Trophoblast cell (in vitro differentiated cells and primary cell): ENCODE data around the gene FCGR1A.
A peak's percentile ranks its signal among the peaks of the same experiment; 100 is the strongest.
"Not testable (repeated sequence)": the region's sequence is repeated elsewhere in the genome, so short reads cannot be mapped to it uniquely, and the experiment has no call there.

Experiments used
- DNase-seq, 2 donors: peaks; one replicate each; pipeline ENCODE4 v3.0.0-alpha.2; 2016
- H2AFZ ChIP-seq: 2 replicates; pipeline ENCODE4 v1.6.1; 2013; ENCODE audit warnings: low read length, moderate library complexity, mild to moderate bottlenecking; ENCODE audit not compliant: insufficient read depth, poor library complexity
- H2AK5ac ChIP-seq: 2 replicates; pipeline ENCODE4 v1.6.1; 2013; ENCODE audit warnings: mild to moderate bottlenecking, low read length
- H2BK120ac ChIP-seq: 2 replicates; pipeline ENCODE4 v1.6.1; 2013; ENCODE audit warnings: low read length, mild to moderate bottlenecking, moderate library complexity; ENCODE audit not compliant: insufficient read depth, poor library complexity
- H2BK12ac ChIP-seq: 2 replicates; pipeline ENCODE4 v1.6.1; 2013; ENCODE audit warnings: mild to moderate bottlenecking, low read length, moderate library complexity
- H2BK5ac ChIP-seq: 2 replicates; pipeline ENCODE4 v1.6.1; 2013; ENCODE audit warnings: low read length, low read depth, moderate library complexity, mild to moderate bottlenecking; ENCODE audit not compliant: poor library complexity
- H3K14ac ChIP-seq: 2 replicates; pipeline ENCODE4 v1.6.1; 2013; ENCODE audit warnings: mild to moderate bottlenecking, low read length
- H3K18ac ChIP-seq: 2 replicates; pipeline ENCODE4 v1.6.1; 2013; ENCODE audit warnings: mild to moderate bottlenecking, low read length
- H3K23ac ChIP-seq: 2 replicates; pipeline ENCODE4 v1.6.1; 2013; ENCODE audit warnings: low read length
- H3K27ac ChIP-seq: 2 replicates; pipeline ENCODE4 v1.5.1; 2013; ENCODE audit warnings: low read depth, mild to moderate bottlenecking, inconsistent platforms, low read length, moderate library complexity
- H3K27me3 ChIP-seq: 2 replicates; pipeline ENCODE4 v1.6.1; 2013; ENCODE audit warnings: inconsistent platforms, mild to moderate bottlenecking, low read length, moderate library complexity; ENCODE audit not compliant: insufficient read depth
- H3K36me3 ChIP-seq, 2 experiments: 1 replicate in 1 of 2; 2 replicates in 1 of 2; pipeline ENCODE4 v1.6.1; 2013; ENCODE audit warnings: low read length in 2 of 2, mild to moderate bottlenecking in 2 of 2, moderate library complexity in 1 of 2; ENCODE audit not compliant: insufficient read depth in 2 of 2, control insufficient read depth in 1 of 2
- H3K4ac ChIP-seq: 2 replicates; pipeline ENCODE4 v1.6.1; 2013; ENCODE audit warnings: low read depth, mild to moderate bottlenecking, low read length, moderate library complexity
- H3K4me1 ChIP-seq, 2 experiments: 1 replicate in 1 of 2; 2 replicates in 1 of 2; pipeline ENCODE4 v1.6.1; 2013; ENCODE audit warnings: low read length in 2 of 2, mild to moderate bottlenecking in 2 of 2, moderate library complexity in 1 of 2; ENCODE audit not compliant: insufficient read depth in 2 of 2, control insufficient read depth in 1 of 2
- H3K4me2 ChIP-seq: 2 replicates; pipeline ENCODE4 v1.6.1; 2013; ENCODE audit warnings: inconsistent platforms, mild to moderate bottlenecking, low read length, moderate library complexity
- H3K4me3 ChIP-seq: 2 replicates; pipeline ENCODE4 v1.5.1; 2013; ENCODE audit warnings: mild to moderate bottlenecking, low read depth, low read length, inconsistent platforms
- H3K79me1 ChIP-seq: one replicate; pipeline ENCODE4 v1.6.1; 2013; ENCODE audit warnings: low read length
- H3K79me2 ChIP-seq: 2 replicates; pipeline ENCODE4 v1.6.1; 2013; ENCODE audit warnings: low read length, mild to moderate bottlenecking; ENCODE audit not compliant: control insufficient read depth, insufficient read depth, poor library complexity
- H3K9ac ChIP-seq: 2 replicates; pipeline ENCODE4 v1.6.1; 2013; ENCODE audit warnings: mild to moderate bottlenecking, low read length
- H3K9me3 ChIP-seq: 2 replicates; pipeline ENCODE4 v1.6.1; 2013; ENCODE audit warnings: low read depth, mild to moderate bottlenecking, control low read depth, inconsistent platforms, low read length; ENCODE audit not compliant: insufficient read depth
- H4K12ac ChIP-seq: 2 replicates; pipeline ENCODE4 v1.6.1; 2013; ENCODE audit warnings: low read depth, mild to moderate bottlenecking, low read length, moderate library complexity
- H4K8ac ChIP-seq: 2 replicates; pipeline ENCODE4 v1.6.1; 2013; ENCODE audit warnings: low read depth, mild to moderate bottlenecking, low read length, moderate library complexity
- H4K91ac ChIP-seq: one replicate; pipeline ENCODE4 v1.6.1; 2013; ENCODE audit warnings: low read depth, mild to moderate bottlenecking, low read length, moderate library complexity
- WGBS: extraction: QIAGEN DNeasy Blood & Tissue Kit; methylation state at CpG from one replicate; pipeline ENCODE4 v1.1.7; 2013; ENCODE audit warnings: missing lambda C conversion rate; ENCODE audit not compliant: insufficient read length, insufficient coverage; ENCODE audit errors: extremely low coverage; 5-methylcytosine and 5-hydroxymethylcytosine counted together

The FCGR1A gene

GRCh38 chr1:149770661-149771060 is 11.8 kb upstream of the FCGR1A start:
- not testable (repeated sequence) for H2BK120ac ChIP-seq, H3K9ac ChIP-seq, H2AK5ac ChIP-seq, H3K27ac ChIP-seq, H3K79me2 ChIP-seq, H3K79me1 ChIP-seq, DNase-seq, H4K91ac ChIP-seq, H3K4ac ChIP-seq, H3K9me3 ChIP-seq, H3K23ac ChIP-seq, H2BK5ac ChIP-seq, H3K4me2 ChIP-seq, H2AFZ ChIP-seq, H3K14ac ChIP-seq, H3K4me3 ChIP-seq, H3K4me1 ChIP-seq, H4K12ac ChIP-seq, H2BK12ac ChIP-seq, H4K8ac ChIP-seq, H3K27me3 ChIP-seq, H3K36me3 ChIP-seq, H3K18ac ChIP-seq
- WGBS: no CpG with 5 or more reads among the region's 4 CpGs

DNA sequence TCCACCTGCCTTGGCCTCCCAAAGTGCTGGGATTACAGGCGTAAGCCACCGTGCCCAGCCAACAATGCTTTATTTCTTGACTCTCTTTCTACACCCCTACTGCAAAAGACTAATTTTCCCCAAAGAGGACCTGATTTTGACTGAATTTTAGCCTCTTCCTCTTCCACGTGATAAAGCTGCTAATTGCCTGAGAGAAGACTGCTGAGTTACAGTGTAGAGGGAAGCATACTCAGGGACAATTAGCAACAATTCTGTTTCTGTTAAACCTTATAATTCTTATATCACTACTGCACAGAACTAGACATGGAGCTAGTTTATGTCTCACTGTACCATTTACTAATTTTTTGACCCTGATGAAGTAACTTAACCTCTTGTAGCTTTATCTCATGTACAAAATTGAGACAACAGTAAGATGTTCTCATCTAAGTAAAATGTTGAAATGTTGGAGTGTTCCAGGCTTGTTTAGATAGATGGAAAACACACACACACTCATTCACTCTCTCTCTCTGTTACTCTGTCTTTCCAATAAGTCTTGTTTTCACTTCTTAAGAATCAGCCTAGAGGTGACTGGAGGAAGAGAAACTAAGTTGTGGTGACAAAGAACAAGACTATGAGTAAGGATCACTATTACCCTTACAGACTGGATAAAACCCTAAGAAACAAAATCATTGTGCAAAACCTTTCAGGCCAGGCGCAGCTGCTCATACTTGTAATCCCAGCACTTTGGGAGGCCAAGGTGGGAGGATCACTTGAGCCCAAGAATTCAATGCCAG is 10.7 kb upstream of the FCGR1A start:
- H2AFZ ChIP-seq, H2BK120ac ChIP-seq, H3K27ac ChIP-seq, H3K4me2 ChIP-seq, H2BK5ac ChIP-seq, H3K23ac ChIP-seq, H3K9ac ChIP-seq, H4K8ac ChIP-seq, H3K9me3 ChIP-seq, H4K91ac ChIP-seq, H3K79me1 ChIP-seq, H4K12ac ChIP-seq, H3K4me3 ChIP-seq, H3K18ac ChIP-seq, H3K4me1 ChIP-seq, H3K14ac ChIP-seq, DNase-seq, H2AK5ac ChIP-seq, H3K36me3 ChIP-seq, H3K79me2 ChIP-seq, H3K27me3 ChIP-seq, H3K4ac ChIP-seq, H2BK12ac ChIP-seq: not testable (repeated sequence)
- no CpG with 5 or more reads among the region's 4 CpGs for WGBS

GRCh38 chr1:149775510-149776147 is 6.9 kb upstream of the FCGR1A start:
- not testable (repeated sequence) for H2AK5ac ChIP-seq, H3K9ac ChIP-seq, H3K4me1 ChIP-seq, H2BK12ac ChIP-seq, H3K27ac ChIP-seq, H3K18ac ChIP-seq, H2AFZ ChIP-seq, H3K23ac ChIP-seq, H3K4me2 ChIP-seq, H4K91ac ChIP-seq, H3K4me3 ChIP-seq, H3K9me3 ChIP-seq, H3K4ac ChIP-seq, H3K36me3 ChIP-seq, H2BK5ac ChIP-seq, H3K14ac ChIP-seq, H4K8ac ChIP-seq, H4K12ac ChIP-seq, H3K79me2 ChIP-seq, H3K79me1 ChIP-seq, H3K27me3 ChIP-seq, H2BK120ac ChIP-seq
- peak in 1 of 2 donors; percentile 1 for DNase-seq
- no CpG with 5 or more reads among the region's 3 CpGs for WGBS

DNA sequence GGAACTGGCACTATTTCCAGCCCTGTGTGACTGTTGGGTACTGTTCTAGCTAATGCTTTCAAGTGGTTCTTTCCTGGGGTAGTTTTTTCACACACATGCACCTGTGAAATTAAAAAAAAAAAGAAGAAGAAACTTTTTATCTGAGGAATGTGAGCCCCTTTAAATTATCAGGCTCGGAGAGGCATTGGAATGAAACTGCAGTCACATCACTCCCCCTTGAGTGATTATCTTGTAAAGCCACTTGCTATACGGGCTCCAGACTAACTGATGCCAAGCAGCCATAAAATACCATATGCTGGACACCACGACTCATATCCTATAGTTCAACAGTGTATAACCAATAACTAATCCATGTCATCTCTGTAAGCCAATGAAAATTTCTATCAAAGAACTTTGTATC is 5.4 kb upstream of the FCGR1A start:
- WGBS: no CpG with 5 or more reads among the region's 3 CpGs

More for the DNA sequence above, 5.4 kb upstream of the FCGR1A start:
- H4K12ac ChIP-seq, H3K79me2 ChIP-seq, H3K23ac ChIP-seq, H3K9ac ChIP-seq, H3K27ac ChIP-seq, H2AFZ ChIP-seq, H4K91ac ChIP-seq, H4K8ac ChIP-seq, H2AK5ac ChIP-seq, H2BK12ac ChIP-seq, H2BK5ac ChIP-seq, H3K4me3 ChIP-seq, H3K14ac ChIP-seq, H3K4ac ChIP-seq, H3K36me3 ChIP-seq, H2BK120ac ChIP-seq, H3K27me3 ChIP-seq, H3K9me3 ChIP-seq, H3K4me2 ChIP-seq, H3K4me1 ChIP-seq, H3K79me1 ChIP-seq, H3K18ac ChIP-seq, DNase-seq: not testable (repeated sequence)
